GM21423 (cell line): Measurements from ENCODE around the gene SNX9.
"Not testable (repeated sequence)": the region's sequence is repeated elsewhere in the genome, so short reads cannot be mapped to it uniquely, and the experiment has no call there.

Experiments
- ATAC-seq: cut with Tn5 transposase; IDR thresholded peaks from one replicate; pipeline ENCODE4 v1.9.1; 2021; ENCODE audit warnings: mild to moderate bottlenecking, moderate library complexity; ENCODE audit not compliant: unreplicated experiment

SNX9 gene

DNA sequence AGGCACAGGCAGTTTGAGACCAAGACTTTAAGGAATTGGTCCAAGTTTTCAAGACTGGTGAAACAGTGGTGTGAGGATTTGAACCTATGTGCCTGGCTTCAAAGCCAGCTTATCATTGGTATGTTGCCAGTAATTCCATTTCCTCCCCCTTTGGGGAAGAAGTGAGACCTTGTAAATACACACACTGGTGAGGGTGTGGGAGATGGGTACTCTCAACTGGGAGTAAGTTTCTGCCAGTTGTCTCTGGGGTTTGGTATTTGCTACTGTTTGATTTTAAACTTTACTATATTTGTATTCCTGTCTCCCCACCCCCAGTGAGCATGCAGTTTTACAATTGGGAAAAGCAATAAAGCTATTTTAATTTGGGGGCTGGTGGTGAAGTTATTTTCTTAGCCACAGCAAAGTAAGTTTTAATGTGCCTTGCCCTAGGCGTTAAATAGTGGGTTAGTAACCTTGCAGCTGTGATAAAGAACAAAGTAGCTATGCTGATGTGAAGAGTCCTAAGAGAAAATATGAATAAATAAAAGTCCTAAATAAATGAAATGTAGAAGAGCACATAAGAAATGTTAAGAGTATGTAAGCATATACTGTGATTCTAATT lies 31.0 kb downstream of the SNX9 start:
- no peak for ATAC-seq

DNA sequence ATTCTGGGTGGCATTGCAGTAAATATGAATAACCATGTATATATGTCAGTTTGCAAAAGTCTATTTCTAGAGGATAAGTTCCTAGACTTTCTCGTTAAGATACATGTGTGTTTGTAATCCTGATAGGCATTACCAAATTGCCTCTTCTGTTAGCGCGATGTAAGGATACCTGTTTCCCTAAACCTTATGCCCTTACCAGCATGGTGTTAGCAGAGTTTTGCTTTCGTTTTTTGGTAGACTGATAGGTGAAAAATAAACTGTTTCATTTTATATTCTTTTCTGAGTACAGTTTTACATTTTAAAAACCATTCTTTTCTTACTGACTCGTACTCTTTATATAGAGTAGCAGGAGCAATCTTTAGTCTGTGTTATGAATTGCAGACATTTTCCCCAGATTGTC lies 32.3 kb downstream of the SNX9 start:
- ATAC-seq = no peak

DNA sequence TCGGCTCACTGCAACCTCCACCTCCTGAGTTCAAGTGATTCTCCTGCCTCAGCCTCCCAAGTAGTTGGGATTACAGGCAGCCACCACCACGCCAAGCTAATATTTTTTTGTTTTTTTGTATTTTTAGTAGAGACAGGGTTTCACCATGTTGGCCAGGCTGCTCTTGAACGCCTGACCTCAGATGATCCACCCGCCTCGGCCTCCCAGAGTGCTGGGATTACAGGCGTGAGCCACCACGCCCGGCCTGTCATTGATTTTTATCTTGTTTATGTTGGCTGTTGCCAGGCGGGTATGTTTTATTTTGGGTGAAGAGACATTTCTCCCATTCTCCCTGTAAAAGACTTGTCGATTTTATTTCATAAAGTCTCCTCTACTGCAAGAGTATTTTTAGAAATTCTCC lies 32.8 kb downstream of the SNX9 start:
- not testable (repeated sequence) for ATAC-seq

DNA sequence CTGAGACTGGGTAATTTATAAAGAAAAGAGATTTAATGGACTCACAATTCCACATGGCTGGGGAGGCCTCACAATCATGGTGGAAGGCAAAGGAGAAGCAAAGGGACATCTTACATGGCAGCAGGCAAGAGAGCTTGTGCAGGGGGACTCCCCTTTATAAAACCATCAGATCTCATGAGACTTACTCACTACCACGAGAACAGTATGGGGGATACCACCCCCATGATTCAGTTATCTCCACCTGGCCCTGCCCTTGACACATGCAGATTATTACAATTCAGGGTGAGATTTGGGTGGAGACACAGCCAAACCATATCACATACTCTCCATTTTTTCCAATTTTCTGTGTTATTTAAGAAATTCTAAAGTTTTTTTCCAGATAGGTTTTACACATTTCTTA lies 35.6 kb downstream of the SNX9 start:
- not testable (repeated sequence) for ATAC-seq

- no peak for ATAC-seq
These were observed 36.9 kb downstream of the SNX9 start for GRCh38 chr6:157859775-157860504.

- ATAC-seq = no peak
These were observed 37.5 kb downstream of the SNX9 start for GRCh38 chr6:157860505-157860991.

DNA sequence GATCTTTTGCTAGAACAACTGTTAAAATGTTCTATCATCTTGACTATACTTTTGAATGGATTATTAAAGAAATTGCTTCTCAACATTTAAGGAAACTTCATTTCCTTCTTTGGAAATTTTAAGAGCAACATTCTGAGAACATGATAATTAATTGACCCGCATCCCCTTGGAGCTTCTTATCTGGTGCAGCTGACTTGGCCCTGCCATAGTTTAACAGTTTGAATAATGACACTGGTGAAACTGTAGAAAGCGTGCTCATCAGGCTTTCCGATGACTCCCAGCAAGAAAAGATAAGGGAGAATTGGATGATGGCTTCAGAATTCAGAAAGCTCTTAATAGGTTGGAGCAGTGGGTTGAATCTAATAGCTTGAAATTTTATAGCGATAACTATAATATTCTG lies 38.1 kb downstream of the SNX9 start:
- ATAC-seq = no peak

- no peak for ATAC-seq
These were observed 38.8 kb downstream of the SNX9 start for GRCh38 chr6:157861814-157862213.

GRCh38 chr6:157862706-157863105 lies 39.7 kb downstream of the SNX9 start:
- no peak for ATAC-seq

DNA sequence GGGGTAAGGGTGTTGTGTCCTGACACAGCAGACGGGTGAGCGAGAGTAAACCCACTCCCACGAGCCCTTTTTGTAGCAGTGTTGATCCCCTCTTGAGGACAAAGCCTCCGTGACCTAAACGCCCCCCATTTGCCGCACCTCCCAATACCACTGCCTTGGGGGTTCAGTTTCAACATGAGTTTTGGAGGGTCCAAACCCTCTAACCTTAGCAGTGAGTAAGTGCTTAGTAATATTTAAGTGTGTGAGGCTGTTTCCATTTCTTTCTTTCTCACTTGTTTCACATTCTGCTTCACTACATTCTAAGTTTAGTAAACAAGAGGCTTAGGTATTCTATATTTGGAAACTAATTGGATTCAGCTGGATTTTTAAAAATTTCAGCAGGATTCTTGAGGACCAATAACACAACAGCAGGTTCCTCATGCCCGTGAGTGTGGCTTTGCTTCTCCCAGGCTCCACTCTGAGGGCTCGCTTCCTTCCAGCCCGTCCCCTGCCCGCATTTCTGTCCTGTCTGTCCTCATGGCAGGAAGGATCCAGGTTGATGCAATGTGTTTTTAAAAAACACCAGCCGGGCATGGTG lies 41.2 kb downstream of the SNX9 start:
- ATAC-seq = no peak

GRCh38 chr6:157865249-157865648 lies 42.2 kb downstream of the SNX9 start:
- no peak for ATAC-seq

- ATAC-seq = no peak
These were observed 44.1 kb downstream of the SNX9 start for GRCh38 chr6:157867155-157867559.

- ATAC-seq = no peak
These were observed 44.9 kb downstream of the SNX9 start for GRCh38 chr6:157867981-157868380.

- no peak for ATAC-seq
These were observed 45.8 kb downstream of the SNX9 start for GRCh38 chr6:157868835-157869234.

DNA sequence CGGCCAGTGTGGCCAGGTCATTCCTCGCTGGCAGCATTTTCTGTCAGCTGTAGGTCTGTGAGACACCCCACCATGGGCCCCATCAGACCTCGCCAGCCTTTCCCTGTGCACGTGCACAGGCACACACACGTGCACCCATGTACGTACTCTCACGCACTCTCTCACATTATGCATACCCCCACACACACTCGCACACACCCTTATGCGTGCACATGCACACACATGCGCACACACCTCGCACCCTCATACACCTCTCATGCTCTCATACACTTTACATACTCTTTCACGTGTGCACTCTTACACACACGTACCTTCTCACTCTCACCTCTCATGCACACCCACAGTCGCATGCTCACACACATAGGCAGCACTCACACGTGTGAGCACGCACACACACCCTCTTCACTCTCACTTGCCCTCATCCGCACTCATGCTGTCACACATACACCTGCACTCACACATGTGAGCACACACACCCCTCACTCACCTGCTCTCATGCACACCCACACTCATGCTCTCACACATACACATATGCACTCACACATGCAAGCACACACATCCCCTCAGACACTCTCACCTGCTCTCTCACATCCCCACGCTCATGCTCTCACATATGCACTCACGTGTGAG lies 46.7 kb downstream of the SNX9 start:
- ATAC-seq = no peak

- peak; percentile 60 for ATAC-seq
These were observed 50.8 kb downstream of the SNX9 start for GRCh38 chr6:157873735-157874344.

GRCh38 chr6:157877149-157877548 lies 54.1 kb downstream of the SNX9 start:
- no peak for ATAC-seq

- ATAC-seq = no peak
These were observed 54.8 kb downstream of the SNX9 start for GRCh38 chr6:157877573-157878438.

GRCh38 chr6:157879034-157879872 lies 56.2 kb downstream of the SNX9 start:
- ATAC-seq = peak; percentile 72

GRCh38 chr6:157879873-157880254 lies 56.8 kb downstream of the SNX9 start:
- ATAC-seq = peak; percentile 40
